HepG2 (cell line): ENCODE measurements around the gene TRIM9. TPM values are rescaled to one million over a fixed set of nuclear protein-coding genes. Genes with fewer than 3 reads are reported as not detected.
A peak's percentile ranks its signal among the peaks of the same experiment; 100 is the strongest.

Experiments
- ATAC-seq: fragments of 200-7000 bp; cut with Tn5 transposase; 3 replicates; pipeline ENCODE4 v1.9.1; 2020; ENCODE audit warnings: mild to moderate bottlenecking, moderate library complexity
- BruUV-seq: library from RNA; stranded (reverse); fragments of 400-500 nt; replicated peaks from 2 replicates; lab custom pipeline; 2021; lab: Mats Ljungman, UMichigan
- CTCF ChIA-PET: fragments of 300-600 bp; formaldehyde crosslinking; extraction: SDS; loops from one replicate; lab custom pipeline; 2021; ENCODE audit warnings: low total read pairs, inconsistent platforms, low intra/inter-chr PET ratio; lab: Yijun Ruan, JAX
- POLR2A ChIA-PET: fragments of 350-600 bp; sonication (Branson Sonifier 250); formaldehyde crosslinking; loops from one replicate; lab custom pipeline; 2020; ENCODE audit warnings: antibody characterized with exemption, inconsistent platforms; lab: Yijun Ruan, JAX
- DNase-seq: peaks from one replicate; pipeline ENCODE4 v3.0.0-alpha.2; 2015; ENCODE audit warnings: low spot score
- FAIRE-seq: peaks from 3 replicates; lab custom pipeline; 2011; peaks lifted over from hg19 to GRCh38; lab: Jason Lieb, UNC
- H2AFZ ChIP-seq: one replicate; pipeline ENCODE4 v1.6.1; 2011; ENCODE audit warnings: low read length, inconsistent platforms
- H3K27ac ChIP-seq: fragments of 300-600 bp; 3 replicates; pipeline ENCODE4 v1.8.0; 2011; ENCODE audit warnings: mixed run types, mild to moderate bottlenecking, mixed read lengths, low read length, inconsistent platforms; ENCODE audit not compliant: insufficient read depth; ENCODE audit errors: extremely low read length
- H3K27me3 ChIP-seq, 2 experiments: fragments of 200-600 bp in 1 of 2; 2 replicates in 1 of 2; 3 replicates in 1 of 2; pipeline versions ENCODE4 v1.6.0 to v1.8.0; 2011; ENCODE audit warnings: low read length in 2 of 2, mild to moderate bottlenecking in 2 of 2, moderate library complexity in 2 of 2, inconsistent platforms in 1 of 2; ENCODE audit not compliant: insufficient read depth in 2 of 2, control insufficient read depth in 1 of 2
- H3K36me3 ChIP-seq, 2 experiments: fragments of 200-600 bp in 1 of 2; replicated peaks in 1 of 2; 2 replicates in 1 of 2; 3 replicates in 1 of 2; pipeline versions ENCODE4 v1.5.1 to v1.8.0; 2011; ENCODE audit warnings: low read length in 2 of 2, inconsistent platforms in 1 of 2; ENCODE audit not compliant: insufficient read depth in 2 of 2, control insufficient read depth in 1 of 2
- H3K4me1 ChIP-seq: 2 replicates; pipeline ENCODE4 v1.5.1; 2012; ENCODE audit warnings: low read length, inconsistent platforms; ENCODE audit not compliant: insufficient read depth
- H3K4me2 ChIP-seq: 2 replicates; pipeline ENCODE4 v1.6.0; 2011; ENCODE audit warnings: low read depth, low read length, inconsistent platforms
- H3K4me3 ChIP-seq, 3 experiments: fragments of 200-600 bp in 1 of 3; sonication (generic), shearing (Covaris generic) in 1 of 3; replicated peaks in 1 of 3; 2 replicates each; pipeline ENCODE4 v1.5.1; 2011 to 2016; ENCODE audit warnings: low read length in 3 of 3, inconsistent platforms in 2 of 3, low read depth in 2 of 3, mild to moderate bottlenecking in 2 of 3, control low read depth in 1 of 3, mixed read lengths in 1 of 3; ENCODE audit not compliant: insufficient read depth in 1 of 3
- H3K79me2 ChIP-seq: one replicate; pipeline ENCODE4 v1.6.1; 2011; ENCODE audit warnings: low read length, inconsistent platforms; ENCODE audit not compliant: insufficient read depth
- H3K9ac ChIP-seq: 2 replicates; pipeline ENCODE4 v1.6.0; 2011; ENCODE audit warnings: mild to moderate bottlenecking, low read depth, low read length, inconsistent platforms; ENCODE audit not compliant: insufficient read depth
- H3K9me3 ChIP-seq: 2 replicates; pipeline ENCODE4 v1.5.1; 2012; ENCODE audit warnings: mild to moderate bottlenecking, low read length
- H4K20me1 ChIP-seq: 2 replicates; pipeline ENCODE4 v1.6.0; 2011; ENCODE audit warnings: inconsistent platforms, mild to moderate bottlenecking, low read length, moderate library complexity; ENCODE audit not compliant: insufficient read depth
- MAFF ChIP-seq: IDR thresholded peaks from 2 replicates; pipeline ENCODE4 v1.6.1; 2011; ENCODE audit warnings: low read depth, low read length, improper control_type of control experiment
- MAFK ChIP-seq, 2 experiments: IDR thresholded peaks in 1 of 2; conservative IDR thresholded peaks in 1 of 2; 2 replicates each; pipeline ENCODE4 v1.6.1; 2011; ENCODE audit warnings: improper control_type of control experiment in 2 of 2, low read length in 2 of 2
- NPAS2 ChIP-seq: sonication (generic); formaldehyde crosslinking; IDR thresholded peaks from 2 replicates; pipeline ENCODE4 v1.8.0; 2022; ENCODE audit warnings: mild to moderate bottlenecking, missing genetic modification reagents, borderline replicate concordance
- SOX5 ChIP-seq: IDR thresholded peaks from 2 replicates; pipeline ENCODE4 v1.6.1; 2016; ENCODE audit warnings: borderline replicate concordance
- ZFP1 ChIP-seq: IDR thresholded peaks from 2 replicates; pipeline ENCODE4 v1.6.1; 2016
- ZNF18 ChIP-seq: sonication (generic); formaldehyde crosslinking; IDR thresholded peaks from 2 replicates; pipeline ENCODE4 v1.8.0; 2022; ENCODE audit warnings: mild to moderate bottlenecking, missing genetic modification reagents; ENCODE audit not compliant: insufficient replicate concordance
- ZNF629 ChIP-seq: sonication (generic); formaldehyde crosslinking; conservative IDR thresholded peaks from 2 replicates; pipeline ENCODE4 v1.5.0; 2020; ENCODE audit warnings: missing genetic modification reagents
- WGBS: methylation state at CpG from one replicate; pipeline ENCODE4 v1.1.6; 2017; ENCODE audit warnings: low lambda C conversion rate; 5-methylcytosine and 5-hydroxymethylcytosine counted together
- in situ Hi-C: cut with HindIII; loops from 2 replicates; pipeline ENCODE4 v1.10.0; 2017; ENCODE audit warnings: low pct_unique_long_range_greater_than_20kb; ENCODE audit not compliant: extremely low pct_ligation_motif_present
- intact Hi-C: fragments of 100-400 bp; cut with micrococcal nuclease; formaldehyde crosslinking; loops from one replicate; pipeline ENCODE4 v1.10.0; 2022; ENCODE audit not compliant: unreplicated experiment
- polyA plus RNA-seq, 8 experiments: library from polyadenylated mRNA; depleted of rRNA in 3 of 8; stranded (reverse) in 7 of 8; unstranded in 1 of 8; fragments of >200 nt; fragmentation: Illumina TruSeq in 4 of 8; extraction: Trizol in 4 of 8; gene quantifications; 2 replicates each; pipeline versions ENCODE4 v1.2.1 to v1.2.3, GENCODE V29; 2011 to 2016; ENCODE audit warnings: low read depth in 4 of 8, missing spikeins in 1 of 8, mixed read lengths in 1 of 8; ENCODE audit not compliant: insufficient read depth in 1 of 8
- total RNA-seq, 5 experiments: library from RNA; depleted of rRNA; stranded (reverse); fragments of >200 nt; fragmentation: Illumina TruSeq; extraction: Trizol; gene quantifications; 2 replicates each; pipeline ENCODE4 v1.2.3, GENCODE V29; 2016; ENCODE audit warnings: low read depth in 1 of 5

Gene TRIM9
- total and polyA plus RNA-seq, 2 of the 13 experiments (the other 11 are each of a cell fraction or from before 2014, with no cell fraction given), result 0.04 to 0.07 TPM

- Histone ChIP-seq H4K20me1 (no peaks in the 10 kb centered on the region), H3K79me2 (no peaks in the 10 kb centered on the region), H3K4me1 (peaks cover 29% of the 10 kb centered on the region), H2AFZ (no peak overlapping the region), H3K4me3 (no peak overlapping the region), H3K27ac (no peak overlapping the region)
- no peak for ATAC-seq
- WGBS, result 91% methylated on average over 6 of the region's 6 CpGs
- intact Hi-C loops (loop anchor here (10.0 kb wide), 2 partner anchors 144 to 264 kb away; partner anchors contain the start of gene TRIM9), in situ Hi-C loops (no loop called here)
- no peak for DNase-seq
- BruUV-seq, result no TSS peak
- no peak for FAIRE-seq
- no peak for TF ChIP-seq NPAS2 (CRISPR knock-in tag)
- TF ChIP-seq MAFK (conservative IDR thresholded peaks at IDR 0.05 in 1 of 2, IDR thresholded peaks at IDR 0.05 in 1 of 2; ENCODE audit: low read length in 2 of 2), result peak; percentile 95 to 97
- no peak for TF ChIP-seq SOX5 (CRISPR knock-in tag)
- TF ChIP-seq MAFF, result peak; percentile 96
- no peak for TF ChIP-seq ZFP1
- TF ChIP-seq, all 625 proteins: peak for 2
- ChIA-PET POLR2A (interaction anchor here (0.7 kb wide), 1 partner anchor 92 kb away, joined by 3 read pairs; no protein-coding TSS in a partner anchor), CTCF (no interaction called here)
- no peak overlapping the region for H3K9ac ChIP-seq
- H3K4me2 ChIP-seq, result no peak overlapping the region
- H3K27me3 ChIP-seq, result no peaks in the 10 kb centered on the region
- no peaks in the 10 kb centered on the region for H3K9me3 ChIP-seq
- no peaks in the 10 kb centered on the region for H3K36me3 ChIP-seq
These were observed 143.9 kb downstream of the TRIM9 start for GRCh38 chr14:50951032-50951431.

- H3K9ac ChIP-seq, result no peak overlapping the region
- DNase-seq (no peak), ATAC-seq (no peak), FAIRE-seq (no peak)
- in situ Hi-C loops (no loop called here), intact Hi-C loops (loop anchor here (10.0 kb wide), 1 partner anchor 333 kb away; no protein-coding TSS in a partner anchor)
- no peaks in the 10 kb centered on the region for H3K9me3 ChIP-seq
- no TSS peak for BruUV-seq
- H3K27ac ChIP-seq, result no peak overlapping the region
- H3K36me3 ChIP-seq, result no peaks in the 10 kb centered on the region
- ChIA-PET POLR2A (no interaction called here), CTCF (no interaction called here)
- no peaks in the 10 kb centered on the region for H3K27me3 ChIP-seq
- peaks cover 20% of the 10 kb centered on the region for H3K4me1 ChIP-seq
- WGBS, result 98% methylated on average over 2 of the region's 2 CpGs
- peaks cover 7% of the 10 kb centered on the region for H3K79me2 ChIP-seq
- H3K4me2 ChIP-seq, result no peak overlapping the region
- no peak overlapping the region for H3K4me3 ChIP-seq
- H4K20me1 ChIP-seq, result no peaks in the 10 kb centered on the region
- H2AFZ ChIP-seq, result no peak overlapping the region
- TF ChIP-seq ZNF629 (peak; percentile 66), ZNF18 (CRISPR knock-in tag) (no peak)
These were observed 146.7 kb downstream of the TRIM9 start for GRCh38 chr14:50948205-50948604.
